ENCODE data around the gene LMBR1.

- TF ChIP-seq REST (IDR thresholded peaks at IDR 0.05; ENCODE audit: insufficient read depth in 1 of 2, low read depth in 2 of 2, low read length in 2 of 2) (no peak), TAF1 (IDR thresholded peaks at IDR 0.05; ENCODE audit: borderline replicate concordance, insufficient read depth, low read length) (no peak), SIN3A (IDR thresholded peaks at IDR 0.05; ENCODE audit: borderline replicate concordance, insufficient read depth, low read length) (no peak), POLR2AphosphoS5 (IDR thresholded peaks at IDR 0.05; ENCODE audit: low read depth, low read length) (no peak), FOXP2 (optimal IDR thresholded peaks at IDR 0.05; ENCODE audit: borderline replicate concordance, extremely low read depth, extremely low read length, insufficient read depth) (no peak)
Measured at GRCh38 chr7:156635529-156636385, 257.2 kb downstream of the LMBR1 start.

Data from PFSK-1 (cell line).